ENCODE results near the gene ARPC5L. TPM values are rescaled to one million over a fixed set of nuclear protein-coding genes. Genes with fewer than 3 reads are reported as not detected.

The ARPC5L gene
- total RNA-seq, 1 experiment from 2014 or later, result 50.0 TPM

DNA sequence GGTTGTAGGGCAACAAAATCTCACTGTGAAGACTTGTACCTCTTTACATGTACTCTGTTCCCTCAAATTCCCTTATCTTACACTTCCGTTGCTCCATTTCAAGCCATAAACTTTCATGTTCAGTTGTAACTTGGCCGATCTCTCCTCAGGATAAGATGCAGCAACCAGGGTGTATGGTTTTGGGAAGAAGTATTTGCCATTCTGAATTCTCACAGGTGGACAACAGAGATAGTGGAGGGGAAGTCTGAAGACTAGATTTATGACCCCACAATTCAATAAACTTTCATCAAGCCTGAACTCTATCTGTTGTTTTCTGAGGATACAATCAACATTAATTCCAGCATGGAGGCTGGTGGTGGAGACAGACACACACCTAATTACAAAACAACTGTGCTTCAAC, 51.4 kb downstream of the ARPC5L start:
- POLR2A ChIA-PET, result no interaction called here

More for the DNA sequence above, 51.4 kb downstream of the ARPC5L start:
- Histone ChIP-seq H4K20me1 (ENCODE audit: insufficient read depth) (no peaks in the 10 kb centered on the region), H3K27me3 (ENCODE audit: insufficient read depth, low read length) (no peaks in the 10 kb centered on the region), H3K27ac (ENCODE audit: low read depth, low read length) (no peak overlapping the region), H3K4me2 (ENCODE audit: low read length) (no peak overlapping the region), H3K79me2 (ENCODE audit: insufficient read depth, low read length) (no peaks in the 10 kb centered on the region), H3K9me3 (ENCODE audit: control insufficient read depth in 1 of 2, insufficient read depth in 1 of 2, low read depth in 1 of 2, low read length in 2 of 2) (no peaks in the 10 kb centered on the region), H3K9ac (ENCODE audit: low read length) (no peak overlapping the region), H3K4me3 (replicated peaks in 1 of 2; ENCODE audit: low read depth in 1 of 2, low read length in 2 of 2) (no peak overlapping the region), H3K4me1 (ENCODE audit: control insufficient read depth in 1 of 2, insufficient read depth in 2 of 2, low read length in 2 of 2) (no peaks in the 10 kb centered on the region), H2AFZ (ENCODE audit: low read depth, low read length, poor library complexity, severe bottlenecking) (no peak overlapping the region), H3K36me3 (ENCODE audit: control insufficient read depth in 1 of 2, insufficient read depth in 2 of 2, low read length in 2 of 2) (no peaks in the 10 kb centered on the region), H3K9me2 (ENCODE audit: insufficient read depth) (no peaks in the 10 kb centered on the region)
- no TSS peak for BruUV-seq (replicated peaks)
- intact Hi-C loops (cut with micrococcal nuclease), result no loop called here
- no peak for DNase-seq (ENCODE audit: low read depth, low spot score)
- RAD21 ChIA-PET (ENCODE audit: low non-redundant PET in 1 of 2, low total read pairs in 2 of 2, uncharacterized antibody in 2 of 2, unreplicated experiment in 2 of 2), result no interaction called here
- TF ChIP-seq, protein P1, sequence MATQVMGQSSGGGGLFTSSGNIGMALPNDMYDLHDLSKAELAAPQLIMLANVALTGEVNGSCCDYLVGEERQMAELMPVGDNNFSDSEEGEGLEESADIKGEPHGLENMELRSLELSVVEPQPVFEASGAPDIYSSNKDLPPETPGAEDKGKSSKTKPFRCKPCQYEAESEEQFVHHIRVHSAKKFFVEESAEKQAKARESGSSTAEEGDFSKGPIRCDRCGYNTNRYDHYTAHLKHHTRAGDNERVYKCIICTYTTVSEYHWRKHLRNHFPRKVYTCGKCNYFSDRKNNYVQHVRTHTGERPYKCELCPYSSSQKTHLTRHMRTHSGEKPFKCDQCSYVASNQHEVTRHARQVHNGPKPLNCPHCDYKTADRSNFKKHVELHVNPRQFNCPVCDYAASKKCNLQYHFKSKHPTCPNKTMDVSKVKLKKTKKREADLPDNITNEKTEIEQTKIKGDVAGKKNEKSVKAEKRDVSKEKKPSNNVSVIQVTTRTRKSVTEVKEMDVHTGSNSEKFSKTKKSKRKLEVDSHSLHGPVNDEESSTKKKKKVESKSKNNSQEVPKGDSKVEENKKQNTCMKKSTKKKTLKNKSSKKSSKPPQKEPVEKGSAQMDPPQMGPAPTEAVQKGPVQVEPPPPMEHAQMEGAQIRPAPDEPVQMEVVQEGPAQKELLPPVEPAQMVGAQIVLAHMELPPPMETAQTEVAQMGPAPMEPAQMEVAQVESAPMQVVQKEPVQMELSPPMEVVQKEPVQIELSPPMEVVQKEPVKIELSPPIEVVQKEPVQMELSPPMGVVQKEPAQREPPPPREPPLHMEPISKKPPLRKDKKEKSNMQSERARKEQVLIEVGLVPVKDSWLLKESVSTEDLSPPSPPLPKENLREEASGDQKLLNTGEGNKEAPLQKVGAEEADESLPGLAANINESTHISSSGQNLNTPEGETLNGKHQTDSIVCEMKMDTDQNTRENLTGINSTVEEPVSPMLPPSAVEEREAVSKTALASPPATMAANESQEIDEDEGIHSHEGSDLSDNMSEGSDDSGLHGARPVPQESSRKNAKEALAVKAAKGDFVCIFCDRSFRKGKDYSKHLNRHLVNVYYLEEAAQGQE (IDR thresholded peaks at IDR 0.05; ENCODE audit: low read depth), result no peak
- TF ChIP-seq, protein P2, sequence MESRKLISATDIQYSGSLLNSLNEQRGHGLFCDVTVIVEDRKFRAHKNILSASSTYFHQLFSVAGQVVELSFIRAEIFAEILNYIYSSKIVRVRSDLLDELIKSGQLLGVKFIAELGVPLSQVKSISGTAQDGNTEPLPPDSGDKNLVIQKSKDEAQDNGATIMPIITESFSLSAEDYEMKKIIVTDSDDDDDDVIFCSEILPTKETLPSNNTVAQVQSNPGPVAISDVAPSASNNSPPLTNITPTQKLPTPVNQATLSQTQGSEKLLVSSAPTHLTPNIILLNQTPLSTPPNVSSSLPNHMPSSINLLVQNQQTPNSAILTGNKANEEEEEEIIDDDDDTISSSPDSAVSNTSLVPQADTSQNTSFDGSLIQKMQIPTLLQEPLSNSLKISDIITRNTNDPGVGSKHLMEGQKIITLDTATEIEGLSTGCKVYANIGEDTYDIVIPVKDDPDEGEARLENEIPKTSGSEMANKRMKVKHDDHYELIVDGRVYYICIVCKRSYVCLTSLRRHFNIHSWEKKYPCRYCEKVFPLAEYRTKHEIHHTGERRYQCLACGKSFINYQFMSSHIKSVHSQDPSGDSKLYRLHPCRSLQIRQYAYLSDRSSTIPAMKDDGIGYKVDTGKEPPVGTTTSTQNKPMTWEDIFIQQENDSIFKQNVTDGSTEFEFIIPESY (IDR thresholded peaks at IDR 0.05; ENCODE audit: extremely low read depth, insufficient replicate concordance, low read length), result no peak
- TF ChIP-seq RAD21 (IDR thresholded peaks at IDR 0.05; ENCODE audit: low read depth) (no peak), SRF (IDR thresholded peaks at IDR 0.05; ENCODE audit: low read depth) (no peak), SP1 (IDR thresholded peaks at IDR 0.05; ENCODE audit: low read depth) (no peak), YY1 (IDR thresholded peaks at IDR 0.05; ENCODE audit: extremely low read depth, insufficient replicate concordance, low read depth, low read length) (no peak), TCF7L2 (IDR thresholded peaks at IDR 0.05; ENCODE audit: borderline replicate concordance, extremely low read depth, insufficient read depth, insufficient read length) (no peak), CEBPB (IDR thresholded peaks at IDR 0.05; ENCODE audit: low read depth) (no peak), ELF1 (IDR thresholded peaks at IDR 0.05; ENCODE audit: borderline replicate concordance, low read depth) (no peak), CBX3 (IDR thresholded peaks at IDR 0.05; ENCODE audit: low read depth) (no peak), EZH2 (IDR thresholded peaks at IDR 0.05) (no peak), SIN3A (IDR thresholded peaks at IDR 0.05; ENCODE audit: low read depth) (no peak), ZNF274 (IDR thresholded peaks at IDR 0.05; ENCODE audit: low read depth, low read length) (no peak), ZFX (IDR thresholded peaks at IDR 0.05) (no peak), EZH2phosphoT487 (IDR thresholded peaks at IDR 0.05; ENCODE audit: borderline replicate concordance) (no peak), EGR1 (IDR thresholded peaks at IDR 0.05; ENCODE audit: low read depth) (no peak), FOSL1 (IDR thresholded peaks at IDR 0.05; ENCODE audit: low read depth) (no peak)
- TF ChIP-seq, protein P3, sequence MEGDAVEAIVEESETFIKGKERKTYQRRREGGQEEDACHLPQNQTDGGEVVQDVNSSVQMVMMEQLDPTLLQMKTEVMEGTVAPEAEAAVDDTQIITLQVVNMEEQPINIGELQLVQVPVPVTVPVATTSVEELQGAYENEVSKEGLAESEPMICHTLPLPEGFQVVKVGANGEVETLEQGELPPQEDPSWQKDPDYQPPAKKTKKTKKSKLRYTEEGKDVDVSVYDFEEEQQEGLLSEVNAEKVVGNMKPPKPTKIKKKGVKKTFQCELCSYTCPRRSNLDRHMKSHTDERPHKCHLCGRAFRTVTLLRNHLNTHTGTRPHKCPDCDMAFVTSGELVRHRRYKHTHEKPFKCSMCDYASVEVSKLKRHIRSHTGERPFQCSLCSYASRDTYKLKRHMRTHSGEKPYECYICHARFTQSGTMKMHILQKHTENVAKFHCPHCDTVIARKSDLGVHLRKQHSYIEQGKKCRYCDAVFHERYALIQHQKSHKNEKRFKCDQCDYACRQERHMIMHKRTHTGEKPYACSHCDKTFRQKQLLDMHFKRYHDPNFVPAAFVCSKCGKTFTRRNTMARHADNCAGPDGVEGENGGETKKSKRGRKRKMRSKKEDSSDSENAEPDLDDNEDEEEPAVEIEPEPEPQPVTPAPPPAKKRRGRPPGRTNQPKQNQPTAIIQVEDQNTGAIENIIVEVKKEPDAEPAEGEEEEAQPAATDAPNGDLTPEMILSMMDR (IDR thresholded peaks at IDR 0.05 in 2 of 3, conservative IDR thresholded peaks at IDR 0.05 in 1 of 3; ENCODE audit: borderline replicate concordance in 1 of 3, insufficient read depth in 1 of 3, low read depth in 2 of 3, low read length in 2 of 3), result no peak
- TF ChIP-seq, protein P4, sequence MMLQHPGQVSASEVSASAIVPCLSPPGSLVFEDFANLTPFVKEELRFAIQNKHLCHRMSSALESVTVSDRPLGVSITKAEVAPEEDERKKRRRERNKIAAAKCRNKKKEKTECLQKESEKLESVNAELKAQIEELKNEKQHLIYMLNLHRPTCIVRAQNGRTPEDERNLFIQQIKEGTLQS (IDR thresholded peaks at IDR 0.05), result no peak
- TF ChIP-seq, protein P5, sequence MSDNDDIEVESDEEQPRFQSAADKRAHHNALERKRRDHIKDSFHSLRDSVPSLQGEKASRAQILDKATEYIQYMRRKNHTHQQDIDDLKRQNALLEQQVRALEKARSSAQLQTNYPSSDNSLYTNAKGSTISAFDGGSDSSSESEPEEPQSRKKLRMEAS (IDR thresholded peaks at IDR 0.05), result no peak
- CTCF ChIA-PET, result no interaction called here
- no peak for ATAC-seq

All from HCT116 (cell line).